GM18508 (cell line): ENCODE results near the gene TANC1.
"Not testable (repeated sequence)": the region's sequence is repeated elsewhere in the genome, so short reads cannot be mapped to it uniquely, and the experiment has no call there.

ENCODE experiments used
- ATAC-seq: cut with Tn5 transposase; IDR thresholded peaks from one replicate; pipeline ENCODE4 v1.9.1; 2021; ENCODE audit warnings: moderate number of reproducible peaks; ENCODE audit not compliant: insufficient read depth, unreplicated experiment

TANC1 gene

GRCh38 chr2:159080641-159081040 is 112.2 kb downstream of the TANC1 start:
- no peak for ATAC-seq

DNA sequence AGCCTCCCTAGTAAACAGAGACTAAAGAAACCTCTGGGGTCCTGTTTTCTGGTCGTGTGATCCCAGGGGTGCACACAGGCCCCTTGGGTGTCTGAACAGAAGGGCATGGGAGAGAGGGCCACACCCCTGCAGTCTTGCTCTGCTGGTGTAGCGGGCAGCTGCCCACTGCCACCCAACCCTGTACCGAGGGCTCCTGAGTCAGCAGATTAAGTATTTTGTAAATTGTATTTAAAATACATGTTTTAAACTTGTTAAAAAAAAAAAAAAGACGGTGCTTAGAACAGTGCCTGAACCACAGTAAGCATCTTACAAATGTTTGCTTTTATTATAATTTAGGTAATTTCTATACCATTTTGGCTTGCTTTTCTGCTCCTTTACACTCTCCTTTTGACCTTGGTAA is 113.7 kb downstream of the TANC1 start:
- no peak for ATAC-seq

GRCh38 chr2:159084384-159085370 is 116.2 kb downstream of the TANC1 start:
- no peak for ATAC-seq

DNA sequence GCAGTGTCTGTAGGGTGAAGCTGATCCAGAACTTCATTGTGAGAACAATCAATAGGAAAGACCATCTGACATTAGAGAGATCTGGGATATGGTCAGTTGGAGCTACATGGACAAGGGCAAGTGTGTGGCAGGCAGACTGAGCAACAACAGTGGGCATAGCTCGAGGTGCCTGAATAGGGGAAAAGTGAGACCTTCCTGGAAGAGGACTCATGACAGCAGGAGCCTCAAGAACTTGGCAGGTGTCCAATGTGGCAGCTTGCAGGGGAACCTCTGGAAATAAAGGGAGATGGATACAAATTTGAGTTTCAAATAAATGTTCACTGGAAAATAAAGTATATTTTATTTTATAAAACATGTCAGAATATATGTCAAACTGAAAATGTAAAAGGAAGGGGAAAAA is 117.9 kb downstream of the TANC1 start:
- no peak for ATAC-seq

DNA sequence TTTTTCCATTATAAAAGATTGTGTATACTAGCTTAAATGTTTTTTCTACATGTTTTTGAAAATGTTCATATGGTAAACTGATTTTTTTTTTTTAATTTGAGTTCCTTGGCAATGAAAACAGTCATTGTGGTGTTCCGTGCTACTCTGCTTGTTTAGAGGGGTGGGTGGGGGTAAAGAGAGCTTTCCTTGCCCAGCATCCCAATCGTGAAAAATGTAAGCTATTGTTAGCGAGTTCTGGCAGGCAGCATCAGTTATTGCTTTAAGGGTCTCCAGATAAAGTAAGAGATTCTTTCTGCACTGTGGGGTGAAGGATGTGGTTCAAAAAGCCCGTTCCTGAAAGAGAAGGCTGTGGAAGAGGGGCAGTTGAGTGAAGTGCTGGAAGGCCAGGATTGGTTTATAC is 118.4 kb downstream of the TANC1 start:
- ATAC-seq = no peak

- no peak for ATAC-seq
Measured at GRCh38 chr2:159088906-159089305, 120.5 kb downstream of the TANC1 start.

DNA sequence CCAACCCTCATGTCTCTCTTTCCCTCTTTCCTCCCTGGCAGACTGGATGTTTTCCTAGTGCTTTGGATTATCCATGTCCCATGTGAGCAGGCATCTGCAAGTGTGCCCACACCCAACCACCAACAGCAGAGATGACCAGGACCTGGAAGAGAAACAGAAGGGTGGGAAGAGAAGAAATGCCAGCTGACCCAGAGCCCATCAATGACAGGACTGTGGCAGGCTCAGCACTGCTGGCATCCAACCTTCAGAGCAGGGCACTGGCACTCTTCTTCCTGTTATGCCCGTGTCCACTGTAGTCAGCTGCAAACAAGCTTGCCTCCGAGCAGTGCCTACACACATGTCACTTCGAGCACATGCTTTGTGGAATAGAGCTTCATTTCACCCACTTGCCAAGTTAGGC is 121.1 kb downstream of the TANC1 start:
- ATAC-seq = no peak

GRCh38 chr2:159090514-159091201 is 122.2 kb downstream of the TANC1 start:
- ATAC-seq = peak; percentile 50

GRCh38 chr2:159091381-159091780 is 122.9 kb downstream of the TANC1 start:
- ATAC-seq = no peak

DNA sequence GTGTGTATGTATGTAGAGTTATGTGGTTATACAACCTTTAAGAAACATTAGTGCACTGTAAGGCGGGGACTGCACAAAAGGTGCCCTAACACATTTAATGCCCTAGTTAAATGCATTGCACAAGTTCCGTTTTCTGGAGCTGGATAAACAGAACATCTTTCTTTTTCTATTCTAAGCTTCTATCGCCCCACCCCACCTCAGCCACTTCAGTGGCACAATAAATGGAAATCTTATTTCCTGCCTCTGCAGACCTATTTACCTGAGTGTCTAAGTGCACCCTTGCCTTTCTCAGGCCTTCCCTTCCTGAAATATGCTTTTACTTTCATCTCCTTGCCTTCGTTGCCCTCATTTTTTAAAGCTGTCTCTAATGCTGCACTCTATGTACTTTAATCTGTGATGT is 123.5 kb downstream of the TANC1 start:
- no peak for ATAC-seq

GRCh38 chr2:159093497-159093896 is 125.1 kb downstream of the TANC1 start:
- ATAC-seq = no peak

- ATAC-seq = no peak
Measured at GRCh38 chr2:159094173-159094737, 125.8 kb downstream of the TANC1 start.

DNA sequence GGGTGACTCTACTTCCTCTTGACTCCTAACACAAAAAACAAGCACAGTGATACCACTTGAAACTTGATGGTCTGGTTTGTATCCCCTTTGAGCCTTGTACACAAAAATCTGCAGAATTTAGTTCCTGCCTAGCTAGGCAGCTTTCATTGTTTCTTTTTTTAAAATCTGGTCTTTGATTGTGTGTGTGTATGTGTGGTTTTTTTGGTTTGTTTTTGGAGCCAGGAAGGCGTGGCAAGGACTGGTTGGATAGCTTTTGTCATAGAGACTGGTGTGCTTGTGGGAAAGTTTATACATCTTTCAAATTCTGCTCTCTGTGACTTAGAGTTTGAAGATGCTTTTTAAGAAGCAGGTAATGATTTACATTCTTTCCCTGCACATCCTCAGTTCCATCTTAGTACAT is 127.4 kb downstream of the TANC1 start:
- no peak for ATAC-seq

DNA sequence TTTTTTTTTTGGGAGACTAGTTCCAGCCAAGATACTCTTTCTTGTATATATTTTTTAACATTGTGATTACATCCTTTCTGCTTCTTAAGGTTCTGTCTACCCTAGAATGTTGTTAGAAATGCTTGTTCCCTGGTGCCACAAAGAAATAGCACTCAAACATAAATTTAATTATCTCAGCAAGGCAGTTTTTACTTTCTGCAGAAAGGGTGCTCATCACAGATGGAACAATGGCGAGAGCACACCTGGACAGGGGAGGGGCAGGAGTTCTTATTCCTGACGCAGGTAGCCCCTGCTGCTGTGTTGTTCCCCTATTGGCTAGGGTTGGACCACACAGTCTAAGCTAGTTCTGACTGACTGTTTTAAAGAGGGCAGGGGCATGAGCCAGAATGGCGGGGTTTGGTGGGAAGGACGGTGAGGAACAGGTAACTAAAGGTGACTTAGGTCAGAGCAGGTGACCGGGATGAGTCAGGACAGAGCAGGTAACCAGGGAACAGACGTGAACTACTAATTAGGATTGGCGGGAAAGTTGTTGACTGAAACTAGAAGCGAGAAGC is 127.9 kb downstream of the TANC1 start:
- not testable (repeated sequence) for ATAC-seq

DNA sequence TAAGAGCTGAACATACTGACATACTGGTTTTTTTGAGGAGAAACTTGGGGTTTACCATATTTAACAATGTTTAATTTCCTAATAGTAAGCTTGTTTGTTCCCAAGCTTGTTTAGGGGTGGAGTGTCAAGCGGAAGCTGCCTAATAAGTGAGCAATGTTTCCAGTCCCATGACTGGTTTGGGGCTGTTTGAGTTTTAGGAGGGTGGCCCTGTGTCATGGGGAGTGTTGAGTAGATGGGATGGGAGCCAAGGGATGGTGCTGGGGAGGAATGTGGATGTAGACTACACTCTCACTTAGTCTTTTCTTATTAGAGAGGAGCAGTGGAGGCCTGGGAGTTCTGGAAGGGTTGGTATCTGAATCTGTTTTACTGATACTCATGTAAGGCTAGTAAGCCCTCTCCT is 128.5 kb downstream of the TANC1 start:
- no peak for ATAC-seq

GRCh38 chr2:159098361-159098760 is 129.9 kb downstream of the TANC1 start:
- ATAC-seq = no peak

GRCh38 chr2:159098921-159099411 is 130.5 kb downstream of the TANC1 start:
- ATAC-seq = no peak

GRCh38 chr2:159101755-159102489 is 133.5 kb downstream of the TANC1 start:
- ATAC-seq = no peak

GRCh38 chr2:159103411-159103810 is 135.0 kb downstream of the TANC1 start:
- no peak for ATAC-seq

- no peak for ATAC-seq
Measured at GRCh38 chr2:159106109-159106508, 137.7 kb downstream of the TANC1 start.
